MM.1S (cell line): ENCODE data around the gene HPS4.
A peak's percentile ranks its signal among the peaks of the same experiment; 100 is the strongest.

Source experiments
- DNase-seq: peaks from one replicate; pipeline ENCODE4 v3.0.0-alpha.2; 2015
- H2AFZ ChIP-seq: fragments of 300-600 bp; sonication (generic); 2 replicates; pipeline ENCODE4 v1.6.0; 2016; ENCODE audit warnings: antibody characterized with exemption, low read length
- H3F3A ChIP-seq: fragments of 300-600 bp; sonication (generic); 2 replicates; pipeline ENCODE4 v1.6.1; 2016; ENCODE audit warnings: mild to moderate bottlenecking, antibody characterized with exemption, low read length, moderate library complexity, mixed read lengths; ENCODE audit not compliant: insufficient read depth
- H3K27ac ChIP-seq: fragments of 300-600 bp; sonication (generic); 2 replicates; pipeline ENCODE4 v1.5.1; 2016; ENCODE audit warnings: mild to moderate bottlenecking, low read length
- H3K27me3 ChIP-seq: fragments of 300-600 bp; sonication (generic); replicated peaks from 2 replicates; pipeline ENCODE4 v1.6.0; 2016; ENCODE audit warnings: low read length; ENCODE audit not compliant: insufficient read depth
- H3K36me3 ChIP-seq: fragments of 300-600 bp; sonication (generic); replicated peaks from 2 replicates; pipeline ENCODE4 v1.6.1; 2016; ENCODE audit warnings: mild to moderate bottlenecking, low read length, mixed read lengths; ENCODE audit not compliant: insufficient read depth
- H3K4me1 ChIP-seq: fragments of 300-600 bp; sonication (generic); 2 replicates; pipeline ENCODE4 v1.6.1; 2016; ENCODE audit warnings: low read length, mixed read lengths
- H3K4me2 ChIP-seq: fragments of 300-600 bp; sonication (generic); 2 replicates; pipeline ENCODE4 v1.6.0; 2016; ENCODE audit warnings: low read depth, low read length
- H3K4me3 ChIP-seq: fragments of 300-600 bp; sonication (generic); 2 replicates; pipeline ENCODE4 v1.5.1; 2016; ENCODE audit warnings: low read length, mixed read lengths
- H3K79me2 ChIP-seq: fragments of 300-600 bp; sonication (generic); 2 replicates; pipeline ENCODE4 v1.6.1; 2016; ENCODE audit warnings: mixed run types, low read length, mixed read lengths
- H3K9ac ChIP-seq: fragments of 300-600 bp; sonication (generic); 2 replicates; pipeline ENCODE4 v1.6.1; 2016; ENCODE audit warnings: low read length, mixed read lengths
- H3K9me2 ChIP-seq: fragments of 300-600 bp; sonication (generic); replicated peaks from 2 replicates; pipeline ENCODE4 v1.6.1; 2016; ENCODE audit warnings: mild to moderate bottlenecking, low read length, mixed read lengths; ENCODE audit not compliant: insufficient read depth
- H3K9me3 ChIP-seq: fragments of 300-600 bp; sonication (generic); replicated peaks from 2 replicates; pipeline ENCODE4 v1.6.1; 2016; ENCODE audit warnings: mild to moderate bottlenecking, low read length, mixed read lengths; ENCODE audit not compliant: insufficient read depth
- H4K20me1 ChIP-seq: fragments of 300-600 bp; sonication (generic); 2 replicates; pipeline ENCODE4 v1.6.1; 2016; ENCODE audit warnings: mild to moderate bottlenecking, low read length, moderate library complexity, mixed read lengths; ENCODE audit not compliant: insufficient read depth
- EZH2 ChIP-seq: fragments of 300-600 bp; sonication (generic); optimal IDR thresholded peaks from 2 replicates; pipeline ENCODE3; 2017; ENCODE audit warnings: low read depth, mild to moderate bottlenecking, antibody characterized with exemption, low read length, mixed read lengths
- EZH2phosphoT487 ChIP-seq: fragments of 300-600 bp; sonication (generic); IDR thresholded peaks from 2 replicates; pipeline ENCODE4 v1.6.1; 2018; ENCODE audit warnings: antibody characterized with exemption, low read length
- TF ChIP-seq, protein P1 (sequence below): fragments of 300-600 bp; sonication (generic); IDR thresholded peaks from 2 replicates; pipeline ENCODE4 v1.5.1; 2016; ENCODE audit warnings: antibody characterized with exemption, low read length, mixed read lengths

The HPS4 gene

GRCh38 chr22:26484360-26484706 is 750 bp upstream of the HPS4 start:
- H3F3A ChIP-seq: peaks cover 22% of the 10 kb centered on the region
- H3K27ac ChIP-seq: peak overlapping the region; percentile 79
- no peaks in the 10 kb centered on the region for H3K9me3 ChIP-seq
- peaks cover 46% of the 10 kb centered on the region for H3K4me1 ChIP-seq
- TF ChIP-seq EZH2: no peak
- TF ChIP-seq, protein P1, sequence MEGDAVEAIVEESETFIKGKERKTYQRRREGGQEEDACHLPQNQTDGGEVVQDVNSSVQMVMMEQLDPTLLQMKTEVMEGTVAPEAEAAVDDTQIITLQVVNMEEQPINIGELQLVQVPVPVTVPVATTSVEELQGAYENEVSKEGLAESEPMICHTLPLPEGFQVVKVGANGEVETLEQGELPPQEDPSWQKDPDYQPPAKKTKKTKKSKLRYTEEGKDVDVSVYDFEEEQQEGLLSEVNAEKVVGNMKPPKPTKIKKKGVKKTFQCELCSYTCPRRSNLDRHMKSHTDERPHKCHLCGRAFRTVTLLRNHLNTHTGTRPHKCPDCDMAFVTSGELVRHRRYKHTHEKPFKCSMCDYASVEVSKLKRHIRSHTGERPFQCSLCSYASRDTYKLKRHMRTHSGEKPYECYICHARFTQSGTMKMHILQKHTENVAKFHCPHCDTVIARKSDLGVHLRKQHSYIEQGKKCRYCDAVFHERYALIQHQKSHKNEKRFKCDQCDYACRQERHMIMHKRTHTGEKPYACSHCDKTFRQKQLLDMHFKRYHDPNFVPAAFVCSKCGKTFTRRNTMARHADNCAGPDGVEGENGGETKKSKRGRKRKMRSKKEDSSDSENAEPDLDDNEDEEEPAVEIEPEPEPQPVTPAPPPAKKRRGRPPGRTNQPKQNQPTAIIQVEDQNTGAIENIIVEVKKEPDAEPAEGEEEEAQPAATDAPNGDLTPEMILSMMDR: no peak
- TF ChIP-seq EZH2phosphoT487: no peak
- peaks cover 67% of the 10 kb centered on the region for H3K79me2 ChIP-seq
- H3K9ac ChIP-seq: peak overlapping the region; percentile 92
- H2AFZ ChIP-seq: peak overlapping the region; percentile 37; the same call in 1 of the 2 replicates
- H3K4me3 ChIP-seq: peak overlapping the region; percentile 86
- no peaks in the 10 kb centered on the region for H4K20me1 ChIP-seq
- peak overlapping the region; percentile 57 for H3K4me2 ChIP-seq
- no peaks in the 10 kb centered on the region for H3K9me2 ChIP-seq
- DNase-seq: peak; percentile 57
- H3K36me3 ChIP-seq: 0 out of 2 replicates have a peak, but pooled peaks cover 2% of the 10 kb centered on the region
- no peaks in the 10 kb centered on the region for H3K27me3 ChIP-seq

GRCh38 chr22:26483043-26483438 is 542 bp downstream of the HPS4 start:
- Histone ChIP-seq H3K4me3 (peak overlapping the region; percentile 86), H3K27ac (peak overlapping the region; percentile 68), H2AFZ (peak overlapping the region; percentile 69), H3K27me3 (no peaks in the 10 kb centered on the region), H3K79me2 (peaks cover 76% of the 10 kb centered on the region), H3F3A (peaks cover 22% of the 10 kb centered on the region), H4K20me1 (no peaks in the 10 kb centered on the region), H3K4me2 (peak overlapping the region; percentile 95), H3K9me2 (no peaks in the 10 kb centered on the region), H3K36me3 (no peaks in the 10 kb centered on the region), H3K9me3 (no peaks in the 10 kb centered on the region), H3K4me1 (peaks cover 51% of the 10 kb centered on the region), H3K9ac (peak overlapping the region; percentile 92)
- TF ChIP-seq EZH2phosphoT487 (no peak), EZH2 (no peak)
- TF ChIP-seq, protein P1: no peak
- no peak for DNase-seq

DNA sequence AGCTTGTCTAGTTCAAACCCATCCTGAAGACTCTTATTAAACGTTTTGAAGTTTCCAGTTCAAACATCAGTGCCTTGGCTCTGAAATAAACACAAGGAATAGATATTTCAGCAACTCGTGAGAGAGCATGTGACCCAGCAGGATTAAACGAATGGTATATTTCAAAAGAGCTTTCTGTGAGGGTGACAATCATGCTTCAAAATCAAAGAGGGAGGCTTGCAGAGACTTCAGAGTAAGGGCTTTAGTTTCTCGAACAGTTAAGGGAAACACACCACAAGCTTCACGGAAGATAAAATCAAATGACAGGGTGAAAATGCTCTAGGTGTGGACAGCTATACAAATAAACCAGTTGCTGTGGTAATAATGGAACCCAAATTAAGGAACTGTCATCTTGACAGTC is 1.4 kb downstream of the HPS4 start:
- H4K20me1 ChIP-seq: no peaks in the 10 kb centered on the region
- no peak overlapping the region for H3K9ac ChIP-seq
- peaks cover 22% of the 10 kb centered on the region for H3F3A ChIP-seq
- H3K4me3 ChIP-seq: no peak overlapping the region
- DNase-seq: no peak
- H3K4me1 ChIP-seq: peaks cover 51% of the 10 kb centered on the region
- no peak overlapping the region for H2AFZ ChIP-seq
- peak overlapping the region; percentile 19; the same call in 1 of the 2 replicates for H3K27ac ChIP-seq
- TF ChIP-seq, protein P1: no peak
- no peak for TF ChIP-seq EZH2phosphoT487
- TF ChIP-seq EZH2: no peak
- H3K9me2 ChIP-seq: no peaks in the 10 kb centered on the region
- H3K9me3 ChIP-seq: no peaks in the 10 kb centered on the region
- peaks cover 75% of the 10 kb centered on the region for H3K79me2 ChIP-seq
- peak overlapping the region; percentile 30; the same call in 1 of the 2 replicates for H3K4me2 ChIP-seq
- no peaks in the 10 kb centered on the region for H3K27me3 ChIP-seq
- no peaks in the 10 kb centered on the region for H3K36me3 ChIP-seq
